CD4-positive, alpha-beta T cell treated with Interleukin-6 for 4 hours (primary cell): ENCODE measurements around the gene UTY.
"Not testable (repeated sequence)": the region's sequence is repeated elsewhere in the genome, so short reads cannot be mapped to it uniquely, and the experiment has no call there.

Experiments used
- DNase-seq: peaks from one replicate; pipeline ENCODE4 v3.0.0-alpha.2; 2020; ENCODE audit warnings: mixed read lengths

Gene UTY

DNA sequence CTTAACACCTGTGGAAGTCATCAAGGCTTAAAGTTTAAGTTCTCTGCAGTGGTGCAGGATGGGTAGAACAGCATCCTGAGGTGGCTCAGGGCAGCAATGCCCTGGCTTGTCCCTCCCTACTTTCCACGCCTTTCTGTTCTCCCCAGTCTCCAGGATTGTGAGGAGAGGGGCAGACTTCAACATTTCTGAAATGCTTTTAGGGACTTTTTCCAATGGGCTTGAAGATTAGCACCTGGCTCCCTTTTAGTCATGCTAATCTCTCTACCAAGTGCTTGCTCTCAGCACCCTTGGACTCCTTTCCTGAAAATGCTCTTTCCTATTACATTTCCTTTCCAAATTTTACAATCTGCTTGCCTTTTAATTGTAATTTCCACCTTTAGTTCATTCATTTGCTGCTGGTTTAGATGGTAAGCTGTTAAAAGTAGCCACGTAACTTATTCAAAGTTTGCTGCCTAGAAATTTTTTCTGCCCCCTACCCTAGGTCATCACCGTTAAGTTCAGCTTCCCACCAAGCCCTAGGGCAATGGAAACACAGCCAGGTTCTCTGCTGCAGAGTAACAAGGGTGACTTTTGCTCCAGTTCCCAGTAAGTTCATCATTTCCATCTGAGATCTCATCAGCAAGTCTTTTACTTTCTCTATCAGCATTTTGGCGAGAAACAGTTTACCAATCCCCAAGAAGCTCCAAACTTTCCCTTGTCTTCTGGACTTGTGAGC is 183.5 kb downstream of the UTY start:
- DNase-seq = no peak

DNA sequence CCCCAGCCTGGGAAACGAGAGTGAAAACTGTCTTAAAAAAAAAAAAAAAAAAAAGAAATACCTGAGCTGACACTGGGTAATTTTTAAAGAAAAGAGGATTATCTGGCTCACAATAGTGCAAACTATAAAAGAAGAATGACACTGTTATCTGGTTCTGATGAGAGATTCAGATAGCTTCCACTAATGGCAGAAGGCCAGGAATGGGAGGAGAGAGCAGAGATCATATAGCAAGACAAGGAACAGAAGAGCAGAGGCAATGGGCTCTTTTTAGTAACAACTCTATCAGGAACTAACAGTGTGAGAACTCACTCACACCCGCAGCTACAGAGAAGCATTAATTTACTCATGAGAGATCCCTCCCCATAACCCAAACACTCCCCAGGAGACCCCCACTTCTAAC is 184.8 kb downstream of the UTY start:
- no peak for DNase-seq

DNA sequence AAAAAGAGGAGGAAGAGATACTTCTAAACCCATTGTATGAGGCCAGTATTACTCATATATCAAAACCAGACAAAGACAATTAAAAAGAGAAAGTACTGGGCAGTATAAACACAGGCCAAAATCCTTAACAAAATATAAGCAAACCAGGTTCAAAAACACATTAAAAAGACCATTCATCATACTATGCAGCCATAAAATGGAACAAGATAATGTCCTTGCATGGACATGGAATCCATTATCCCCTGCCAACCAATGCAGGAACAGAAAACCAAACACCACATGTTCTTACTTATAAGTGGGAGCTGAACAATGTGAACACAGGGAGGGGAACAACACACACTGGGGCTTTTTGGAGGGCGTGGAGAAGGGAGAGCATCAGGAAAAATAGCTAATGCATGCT is 188.6 kb downstream of the UTY start:
- DNase-seq = no peak

DNA sequence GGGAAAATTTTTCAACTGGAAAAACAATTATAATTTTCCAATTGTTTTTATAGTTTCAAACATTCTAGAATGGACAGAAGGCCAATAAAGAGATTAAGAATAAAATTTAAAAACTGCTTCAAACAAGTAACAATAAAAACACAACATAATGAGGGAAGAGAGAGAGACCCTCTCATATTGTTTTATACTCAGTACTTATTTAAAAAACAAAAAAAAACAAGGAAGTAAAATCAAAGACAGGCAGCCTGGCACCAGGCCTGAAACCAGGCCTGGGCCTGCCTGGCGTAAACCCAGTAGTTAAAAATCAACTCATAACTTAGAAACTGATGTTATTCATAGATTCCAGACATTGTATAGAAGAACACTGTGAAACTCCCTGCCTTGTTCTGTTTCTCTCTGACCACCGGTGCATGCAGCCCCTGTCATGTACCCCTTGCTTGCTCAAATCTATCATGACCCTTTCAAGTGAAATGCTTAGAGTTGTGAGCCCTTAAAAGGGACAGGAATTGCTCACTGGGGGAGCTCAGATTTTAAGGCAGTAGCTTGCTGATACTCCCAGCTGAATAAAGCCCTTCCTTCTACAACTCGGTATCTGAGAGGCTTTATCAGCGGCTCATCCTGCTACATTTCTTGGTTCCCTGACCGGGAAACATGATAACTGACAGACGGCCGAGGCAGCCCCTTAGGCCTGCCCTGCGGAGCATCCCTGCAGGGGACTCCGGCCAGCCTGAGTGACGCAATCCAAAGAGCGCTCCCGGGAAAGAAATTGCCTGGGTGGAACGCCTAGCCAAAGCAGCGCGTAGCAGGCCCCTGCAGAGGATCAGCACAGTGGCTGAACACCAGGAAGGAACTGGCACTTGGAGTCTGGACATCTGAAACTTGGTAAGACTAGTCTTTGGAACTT is 197.4 kb downstream of the UTY start:
- not testable (repeated sequence) for DNase-seq

DNA sequence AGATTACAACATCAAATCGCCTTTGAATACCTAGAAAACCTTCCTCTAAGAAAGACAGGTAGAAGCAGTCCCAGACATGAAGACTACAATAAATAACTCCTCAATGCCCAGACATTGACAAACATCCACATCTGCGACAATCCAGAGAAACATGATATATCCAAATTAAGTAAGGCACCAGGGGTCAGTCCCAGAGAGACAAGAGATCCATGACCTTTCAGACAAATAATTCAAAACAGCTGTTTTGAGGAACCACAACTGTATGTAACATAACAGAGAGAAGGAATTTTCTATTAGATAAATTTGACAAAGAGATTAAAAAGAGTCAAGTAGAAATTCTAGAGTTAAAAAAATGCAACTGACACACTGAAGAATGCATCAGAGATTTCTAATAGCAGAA is 200.3 kb downstream of the UTY start:
- DNase-seq = no peak

DNA sequence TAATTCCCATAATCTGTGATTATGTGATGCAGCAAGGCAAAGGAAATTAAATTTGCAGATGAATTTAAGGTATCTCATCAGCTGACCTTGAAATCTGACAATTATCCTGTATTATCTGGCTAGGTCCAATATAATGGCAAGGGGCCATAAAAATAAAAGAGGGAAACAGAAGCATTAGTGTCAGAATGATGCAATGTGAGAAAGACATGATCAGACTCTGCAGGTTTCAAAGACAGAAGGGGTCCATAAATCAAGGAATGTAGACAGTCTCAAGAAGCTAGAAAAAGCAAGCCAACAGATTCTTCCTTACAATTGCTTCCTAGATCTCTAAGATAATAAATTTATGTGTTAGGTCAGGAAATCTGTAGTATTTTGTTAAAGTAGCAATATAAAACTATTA is 208.1 kb downstream of the UTY start:
- DNase-seq = no peak

DNA sequence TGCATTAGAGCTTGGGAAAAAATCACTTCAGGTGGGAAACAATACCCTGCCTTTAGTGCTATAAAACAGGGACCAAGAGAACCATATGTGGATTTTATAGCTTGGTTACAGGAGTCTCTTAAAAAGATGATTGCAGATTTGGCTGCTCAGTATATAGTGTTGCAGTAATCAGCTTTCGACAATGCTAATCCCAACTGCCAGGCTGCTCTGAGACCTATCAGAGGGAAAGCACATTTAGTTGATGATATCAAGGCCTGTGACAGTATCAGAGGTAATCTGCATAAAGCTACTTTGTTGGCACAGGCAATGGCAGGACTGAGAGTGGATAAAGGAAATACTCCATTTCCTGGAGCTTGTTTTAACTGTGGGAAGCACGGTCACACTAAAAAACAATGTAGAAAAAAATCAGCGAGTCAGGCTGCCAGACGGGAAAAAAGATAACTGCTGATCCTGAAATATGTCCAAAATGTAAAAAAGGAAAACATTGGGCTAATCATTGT is 225.8 kb downstream of the UTY start:
- DNase-seq = not testable (repeated sequence)

DNA sequence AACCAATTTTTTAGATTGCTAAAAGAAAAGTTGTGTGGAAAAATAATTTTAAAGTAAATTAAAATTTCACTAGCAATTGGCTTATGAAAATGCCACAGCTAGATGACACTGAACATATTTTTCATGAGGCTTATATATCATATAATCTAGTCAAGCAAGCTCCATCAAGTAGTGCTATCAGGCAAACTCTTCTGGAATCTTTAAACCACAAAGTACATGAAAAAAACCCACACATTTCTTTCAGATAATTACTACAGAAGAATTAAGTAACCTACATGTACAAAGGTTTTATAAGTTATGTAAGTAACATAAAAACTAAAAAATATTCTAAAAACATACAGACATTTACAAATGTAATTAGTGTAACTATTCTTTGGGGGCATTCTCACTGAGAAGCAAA is 229.4 kb downstream of the UTY start:
- DNase-seq = no peak

DNA sequence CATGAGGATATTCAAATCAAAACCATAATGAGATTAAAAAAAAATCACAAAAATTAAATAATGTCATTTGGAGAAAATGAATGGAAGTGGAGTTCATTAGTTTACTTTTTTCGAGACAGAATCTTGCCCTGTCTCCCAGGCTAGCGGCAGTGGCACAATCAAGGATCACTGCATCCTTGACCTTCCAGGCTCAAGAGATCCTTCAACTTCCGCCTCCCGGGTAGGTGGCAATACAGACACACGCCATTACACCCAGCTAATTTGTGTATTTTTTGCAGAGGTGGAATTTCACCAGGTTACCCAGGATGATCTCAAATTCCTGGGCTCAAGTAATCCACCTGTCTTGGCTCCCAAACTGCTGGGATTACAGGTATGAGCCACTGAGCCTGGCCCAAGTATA is 236.1 kb downstream of the UTY start:
- no peak for DNase-seq

DNA sequence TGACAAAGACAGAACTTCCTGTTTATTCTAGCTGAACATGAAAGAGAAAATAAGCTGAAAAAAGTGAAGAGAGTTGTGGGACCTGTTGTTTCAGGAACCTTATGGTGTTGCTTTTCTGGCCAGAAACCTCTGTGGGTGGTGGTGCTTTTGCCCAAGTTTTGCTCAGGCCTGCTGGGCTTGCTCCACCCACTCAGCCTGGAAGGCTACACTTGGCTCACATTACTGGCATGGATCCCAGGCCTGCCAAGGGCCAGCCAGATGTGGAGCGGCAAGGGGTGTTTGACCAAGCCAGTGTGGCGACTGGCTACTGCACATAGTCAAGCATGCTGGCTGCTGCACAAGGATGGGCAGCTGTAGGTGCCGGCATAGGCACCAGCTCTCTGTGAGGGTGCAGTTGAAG is 245.9 kb downstream of the UTY start:
- no peak for DNase-seq

DNA sequence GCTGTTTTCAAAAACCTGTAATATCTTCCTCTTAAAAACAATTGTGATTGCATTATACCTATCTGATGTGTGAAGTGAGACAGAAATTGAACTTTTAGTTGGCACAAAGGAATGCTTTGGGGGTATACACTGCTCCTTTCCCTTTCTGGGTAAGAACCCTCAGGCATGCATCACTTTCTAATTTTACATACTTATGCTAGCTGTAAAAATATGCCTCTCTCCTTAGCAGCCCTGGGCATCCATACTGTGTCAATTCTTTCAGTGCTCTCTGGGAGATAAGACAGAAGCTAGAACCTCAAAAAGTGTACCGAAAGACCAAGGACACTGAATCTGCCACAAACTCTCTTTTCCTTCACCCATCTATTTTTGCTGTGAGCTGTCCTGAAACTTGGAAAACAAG is 246.7 kb downstream of the UTY start:
- DNase-seq = no peak

DNA sequence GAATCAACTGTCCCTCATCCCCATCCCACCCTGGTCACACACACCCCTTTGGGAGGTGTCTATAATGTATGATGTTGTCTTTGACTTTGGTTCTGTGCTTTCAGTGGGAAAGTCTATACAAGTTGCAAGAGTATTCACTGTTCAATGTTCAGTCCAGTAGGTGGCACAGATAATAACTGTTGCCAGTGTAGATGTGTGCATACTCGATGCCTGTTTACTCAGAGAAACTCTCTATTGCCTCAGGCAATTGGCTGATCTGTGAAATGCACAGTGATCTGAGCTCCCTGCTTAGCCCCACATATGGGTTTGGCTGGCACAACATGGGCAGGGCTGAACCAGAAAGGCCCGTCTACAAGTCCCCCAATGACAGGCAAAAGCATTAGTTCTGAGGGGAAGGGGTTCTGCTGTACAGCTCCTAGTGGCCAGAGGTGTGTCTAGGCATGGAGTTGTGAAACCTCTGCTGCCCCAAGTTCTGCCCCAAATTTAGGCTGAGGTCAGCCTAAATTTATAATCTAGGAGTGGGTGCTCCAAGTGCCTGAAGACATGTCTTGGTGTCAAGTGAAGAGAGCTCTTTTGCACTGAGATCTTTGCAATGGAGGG is 252.4 kb downstream of the UTY start:
- DNase-seq = no peak

DNA sequence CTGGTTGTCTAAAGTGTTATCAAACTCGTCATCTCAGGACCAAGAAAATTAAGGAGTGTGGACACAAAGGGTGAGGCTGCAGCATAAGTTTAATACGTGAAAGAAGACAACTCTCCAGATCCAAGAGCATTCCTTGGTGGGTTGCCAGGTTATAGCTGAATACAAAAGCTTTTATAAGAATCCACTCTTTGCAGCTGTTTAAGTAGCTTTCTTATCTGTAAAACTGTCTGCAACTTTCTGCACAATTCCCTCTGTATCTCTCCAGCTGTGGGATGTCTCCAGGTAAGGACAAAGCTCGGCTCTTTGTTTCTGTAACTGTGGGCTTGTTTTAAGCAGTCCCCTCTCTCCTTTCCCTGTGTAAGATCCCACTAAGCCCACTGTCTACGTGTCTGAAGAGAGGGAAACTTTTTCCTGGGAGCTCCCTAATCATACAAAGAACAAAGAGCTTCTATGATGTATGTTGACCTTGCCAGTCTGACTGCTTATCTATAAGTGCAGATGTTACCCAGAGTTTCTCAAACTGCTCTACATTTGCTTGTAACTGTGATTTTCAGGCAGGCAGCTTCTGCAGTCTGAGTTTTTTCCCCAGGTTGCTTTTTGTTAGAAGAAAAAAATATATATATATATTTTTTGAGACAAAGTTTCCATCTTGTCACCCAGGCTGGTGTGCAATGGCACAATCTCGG is 268.7 kb downstream of the UTY start:
- no peak for DNase-seq

DNA sequence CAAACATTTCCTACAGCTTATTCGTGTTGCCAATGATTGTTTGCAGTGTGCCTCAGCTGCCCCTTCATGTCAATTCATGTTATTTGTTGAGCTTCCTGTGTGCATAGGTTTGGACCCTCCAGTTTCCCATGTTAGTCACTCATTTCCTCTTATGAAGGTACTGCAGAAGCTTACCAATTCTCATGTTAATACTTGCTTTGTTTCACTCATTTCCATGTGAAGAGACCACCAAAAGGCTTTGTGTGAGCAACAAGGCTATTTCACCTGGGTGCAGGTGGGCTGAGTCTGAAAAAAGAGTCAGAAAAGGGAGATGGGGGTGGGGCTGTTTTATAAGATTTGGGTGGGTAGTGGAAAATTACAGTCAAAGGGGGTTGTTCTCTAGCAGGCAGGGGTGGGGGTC is 274.6 kb downstream of the UTY start:
- DNase-seq = no peak
